AG09319 (cell line): ENCODE results near the gene TMEM176A.

Experiments
- DNase-seq: peaks from one replicate; pipeline ENCODE4 v3.0.0-alpha.2; 2010; ENCODE audit warnings: low read depth; ENCODE audit errors: extremely low read depth
- TF ChIP-seq, protein P1 (sequence below): IDR thresholded peaks from 2 replicates; pipeline ENCODE4 v1.5.1; 2011; ENCODE audit warnings: low read depth, mild to moderate bottlenecking, inconsistent platforms, low read length, moderate library complexity

Gene TMEM176A

DNA sequence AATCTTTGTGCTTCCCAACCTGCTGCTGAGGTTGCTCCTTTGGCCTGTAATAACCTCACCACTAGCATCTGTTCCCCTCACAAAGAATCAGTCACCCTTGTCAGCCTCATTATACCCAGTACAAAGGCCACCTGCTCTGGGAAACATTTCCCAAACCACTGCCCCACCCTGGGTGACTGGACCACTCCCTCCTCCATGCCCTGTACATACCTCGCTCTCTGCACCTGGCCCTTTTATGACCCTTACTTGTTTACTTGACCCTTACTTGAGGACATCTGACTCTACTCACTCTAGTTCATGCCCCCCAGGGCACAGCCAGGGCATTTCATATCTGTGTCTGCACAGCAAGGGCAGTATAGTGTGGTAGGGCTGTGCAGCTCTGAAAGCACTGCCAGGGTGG, 30.4 kb downstream of the TMEM176A start:
- TF ChIP-seq, protein P1, sequence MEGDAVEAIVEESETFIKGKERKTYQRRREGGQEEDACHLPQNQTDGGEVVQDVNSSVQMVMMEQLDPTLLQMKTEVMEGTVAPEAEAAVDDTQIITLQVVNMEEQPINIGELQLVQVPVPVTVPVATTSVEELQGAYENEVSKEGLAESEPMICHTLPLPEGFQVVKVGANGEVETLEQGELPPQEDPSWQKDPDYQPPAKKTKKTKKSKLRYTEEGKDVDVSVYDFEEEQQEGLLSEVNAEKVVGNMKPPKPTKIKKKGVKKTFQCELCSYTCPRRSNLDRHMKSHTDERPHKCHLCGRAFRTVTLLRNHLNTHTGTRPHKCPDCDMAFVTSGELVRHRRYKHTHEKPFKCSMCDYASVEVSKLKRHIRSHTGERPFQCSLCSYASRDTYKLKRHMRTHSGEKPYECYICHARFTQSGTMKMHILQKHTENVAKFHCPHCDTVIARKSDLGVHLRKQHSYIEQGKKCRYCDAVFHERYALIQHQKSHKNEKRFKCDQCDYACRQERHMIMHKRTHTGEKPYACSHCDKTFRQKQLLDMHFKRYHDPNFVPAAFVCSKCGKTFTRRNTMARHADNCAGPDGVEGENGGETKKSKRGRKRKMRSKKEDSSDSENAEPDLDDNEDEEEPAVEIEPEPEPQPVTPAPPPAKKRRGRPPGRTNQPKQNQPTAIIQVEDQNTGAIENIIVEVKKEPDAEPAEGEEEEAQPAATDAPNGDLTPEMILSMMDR: no peak
- no peak for DNase-seq

DNA sequence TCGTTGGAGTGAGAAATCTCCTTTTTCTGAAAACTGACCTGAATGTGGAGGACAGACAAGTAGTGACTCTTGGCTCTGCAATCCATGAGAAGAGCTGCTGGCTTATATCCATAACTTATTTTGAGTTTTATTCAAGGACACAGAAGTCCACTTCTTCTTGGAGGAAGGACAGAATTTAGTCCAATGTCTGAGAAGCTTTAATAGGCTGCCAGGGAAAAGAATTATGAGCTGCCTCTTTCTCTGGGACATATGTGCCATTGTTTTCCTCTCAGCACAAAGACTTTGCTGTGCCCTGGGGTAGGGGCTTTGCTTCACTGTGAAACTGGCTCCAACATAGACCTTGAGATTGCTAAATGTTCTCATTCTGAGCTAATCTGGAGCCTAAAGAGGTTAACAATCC, 31.3 kb downstream of the TMEM176A start:
- TF ChIP-seq, protein P1: no peak
- no peak for DNase-seq

DNA sequence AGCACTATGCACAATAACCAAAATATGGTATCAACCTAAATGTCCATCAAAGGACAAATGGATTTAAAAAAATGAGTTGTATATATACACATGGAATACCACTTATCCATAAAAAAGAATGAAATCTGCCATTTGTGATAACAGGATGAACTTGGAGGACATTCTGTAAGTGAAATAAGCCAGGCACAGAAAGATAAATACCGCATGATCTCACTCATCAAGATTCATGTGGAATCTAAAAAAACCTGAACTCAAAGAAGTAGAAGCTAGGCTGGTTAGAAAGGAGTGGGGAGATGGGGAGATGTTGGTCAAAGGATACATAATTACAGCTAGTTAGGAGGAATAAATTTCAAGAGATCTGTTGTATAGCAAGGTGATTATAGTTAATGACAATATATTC, 34.5 kb downstream of the TMEM176A start:
- DNase-seq: no peak
- TF ChIP-seq, protein P1: no peak

DNA sequence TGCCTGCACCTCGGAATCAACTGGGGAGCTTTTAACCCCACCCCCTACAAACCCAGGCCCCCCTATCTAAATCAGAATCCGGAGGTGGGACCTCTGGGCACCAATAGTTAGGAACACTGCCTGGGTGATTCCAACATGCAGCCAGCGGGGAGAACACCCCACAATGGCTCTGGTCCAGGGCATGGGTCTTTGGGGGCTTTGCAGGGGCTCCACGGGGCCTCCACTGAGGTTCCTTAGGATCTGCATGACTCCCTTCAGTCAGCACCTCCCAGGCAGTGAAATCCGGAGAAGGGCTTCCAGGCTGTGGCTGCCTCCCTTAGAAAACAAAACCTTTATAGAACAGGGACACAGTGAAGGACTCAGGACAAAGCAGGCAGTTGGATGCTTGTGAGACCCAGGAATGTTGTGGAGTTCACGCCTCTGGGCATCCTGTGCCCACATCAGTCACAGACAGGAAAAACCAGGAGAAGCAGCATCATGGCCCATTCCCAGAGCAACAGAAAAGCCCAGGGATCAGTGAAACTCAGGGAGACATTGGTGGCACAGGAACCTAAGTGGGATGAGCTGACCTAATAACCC, 35.2 kb downstream of the TMEM176A start:
- TF ChIP-seq, protein P1: no peak
- no peak for DNase-seq

DNA sequence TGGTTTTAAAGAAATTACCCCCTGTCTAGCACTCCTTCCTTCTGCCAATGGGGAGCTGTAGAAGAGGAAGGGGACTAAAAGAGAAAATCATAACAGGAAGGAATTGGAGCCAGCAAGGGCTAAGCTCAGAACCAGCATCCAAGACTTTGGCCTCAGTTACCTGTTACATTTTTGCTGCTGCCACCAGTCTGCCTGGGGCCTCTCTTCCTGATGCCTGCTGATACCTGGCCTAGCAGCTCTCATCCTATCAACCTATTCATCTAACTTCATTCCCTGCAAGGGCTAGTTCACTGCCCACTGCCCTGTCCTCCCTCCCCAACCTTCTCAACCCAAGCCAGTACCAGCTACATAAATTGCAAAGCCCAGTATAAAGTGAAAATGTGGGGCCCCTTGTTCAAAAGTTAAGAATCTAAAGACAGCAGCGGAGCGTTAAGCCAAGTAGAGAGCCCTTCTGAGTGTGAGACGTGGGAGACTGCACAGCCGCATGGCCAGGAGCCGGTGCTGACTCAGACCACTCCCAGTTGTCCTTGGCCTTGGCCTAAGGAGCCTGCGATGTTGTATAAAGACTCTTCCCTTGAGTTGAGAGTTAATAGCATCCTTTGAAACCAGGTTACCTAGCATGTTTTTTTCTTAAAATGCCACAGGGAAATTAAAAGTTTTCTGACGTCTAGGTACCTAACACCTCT, 38.5 kb downstream of the TMEM176A start:
- TF ChIP-seq, protein P1: no peak
- DNase-seq: no peak

DNA sequence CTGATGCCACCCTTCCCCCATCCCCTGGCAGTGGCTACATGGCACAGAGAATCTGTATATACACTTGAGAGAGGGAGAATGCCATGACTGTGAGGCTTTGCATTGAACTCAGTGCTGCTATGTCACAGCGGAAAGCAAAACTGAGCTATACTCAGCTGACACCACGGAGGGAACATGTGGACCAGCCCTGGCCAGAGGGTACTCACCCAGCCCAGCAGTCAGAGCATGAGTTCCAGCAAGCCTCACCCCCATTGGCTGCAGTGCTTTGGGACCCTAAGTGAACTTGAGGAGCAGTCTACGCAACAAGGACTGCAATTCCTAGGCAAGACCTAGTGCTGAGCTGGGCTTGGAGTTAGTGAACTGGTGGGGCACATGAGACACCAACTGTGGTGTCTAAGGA, 41.4 kb downstream of the TMEM176A start:
- TF ChIP-seq, protein P1: no peak

DNA sequence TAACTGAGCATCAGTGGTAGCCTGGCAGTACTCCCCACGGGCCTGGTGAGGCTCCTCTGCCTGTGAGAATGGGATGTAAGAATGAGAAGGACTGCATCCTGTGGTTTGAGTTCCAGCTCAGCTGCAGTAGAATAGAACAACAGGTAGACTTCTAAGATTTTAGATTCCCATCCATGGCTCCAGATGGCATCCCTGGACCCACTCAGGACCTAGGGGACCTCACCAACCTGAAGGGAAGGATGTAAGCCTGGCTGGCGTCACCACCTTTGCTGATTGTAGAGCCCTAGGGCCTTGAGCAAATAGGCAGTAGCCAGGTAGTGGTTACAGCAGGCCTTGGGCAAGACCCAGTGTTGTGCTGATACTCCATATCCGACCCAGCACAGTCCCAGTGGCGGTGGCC, 42.1 kb downstream of the TMEM176A start:
- DNase-seq: no peak
- TF ChIP-seq, protein P1: no peak

More for the DNA sequence above, 41.4 kb downstream of the TMEM176A start:
- no peak for DNase-seq
